Activated CD8-positive, alpha-beta memory T cell treated with anti-CD3 and anti-CD28 coated beads, Interleukin-2, amount 50 U/mL, for 48 hours (primary cell): ENCODE data around the gene PTPRM.

ENCODE experiments used
- DNase-seq: peaks from one replicate; pipeline ENCODE4 v3.0.0-alpha.2; 2020

The PTPRM gene

GRCh38 chr18:8081872-8082553 lies 514.9 kb downstream of the PTPRM start:
- no peak for DNase-seq

DNA sequence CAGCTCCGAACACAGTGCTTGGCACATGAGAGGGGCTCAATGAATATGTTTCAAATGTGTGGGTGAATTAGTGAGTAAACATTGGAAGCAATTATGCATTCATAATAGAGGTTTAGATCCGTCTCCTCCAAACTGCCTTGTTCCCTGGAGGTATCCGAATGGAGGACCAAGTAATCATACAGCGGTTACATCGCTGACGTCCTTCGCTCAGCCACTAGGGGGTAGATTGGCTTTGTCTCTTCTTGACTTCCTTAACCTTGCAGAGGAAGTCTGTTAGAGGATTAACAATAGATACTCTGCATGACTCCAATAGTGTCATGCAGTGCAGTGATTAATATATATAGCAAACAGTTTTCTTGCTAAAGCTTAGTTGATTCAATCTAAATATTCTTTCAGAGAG lies 517.0 kb downstream of the PTPRM start:
- DNase-seq: no peak

GRCh38 chr18:8088626-8089025 lies 521.5 kb downstream of the PTPRM start:
- DNase-seq: no peak

DNA sequence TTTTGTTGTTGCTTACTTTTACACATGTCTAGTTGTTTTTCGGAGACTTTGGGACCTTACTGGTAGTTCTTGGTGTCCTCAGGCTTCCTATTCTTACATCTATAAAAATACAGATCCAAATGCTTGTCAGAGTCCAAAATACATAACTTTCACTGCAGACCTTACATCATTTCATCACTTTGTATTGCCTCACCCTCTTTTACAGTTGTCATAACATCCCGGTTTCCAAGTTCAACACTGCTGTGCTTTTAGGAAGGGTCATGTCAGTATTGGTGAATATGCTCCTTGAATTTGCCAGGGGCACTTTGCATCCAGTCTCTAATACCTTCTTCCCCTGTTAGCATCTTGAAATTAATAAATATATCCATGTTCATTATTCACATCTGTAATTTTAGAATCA lies 523.9 kb downstream of the PTPRM start:
- DNase-seq: no peak

- no peak for DNase-seq
These were observed 528.9 kb downstream of the PTPRM start for GRCh38 chr18:8095947-8096570.

DNA sequence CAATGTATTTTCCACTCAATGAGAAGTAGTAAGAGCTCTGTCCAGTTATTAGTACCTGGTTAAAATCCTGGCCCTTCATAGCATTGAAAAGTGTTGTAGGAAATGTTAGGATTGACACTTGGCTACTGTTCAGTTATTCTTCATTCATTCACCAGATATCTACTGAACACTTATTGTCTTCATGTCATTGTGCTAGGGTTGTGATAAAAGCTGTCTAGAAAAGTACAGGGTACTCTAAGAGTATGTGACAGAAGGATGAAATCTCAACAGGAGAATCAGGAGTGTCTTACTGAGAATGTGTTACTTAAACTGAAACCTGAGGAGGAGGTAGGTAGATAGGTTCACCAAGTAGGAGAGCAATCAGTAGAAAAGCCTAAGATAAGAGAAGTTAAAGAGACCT lies 530.3 kb downstream of the PTPRM start:
- DNase-seq: no peak

- no peak for DNase-seq
These were observed 530.8 kb downstream of the PTPRM start for GRCh38 chr18:8097927-8098326.

GRCh38 chr18:8106603-8107002 lies 539.5 kb downstream of the PTPRM start:
- DNase-seq: no peak

- no peak for DNase-seq
These were observed 540.3 kb downstream of the PTPRM start for GRCh38 chr18:8107426-8107825.

GRCh38 chr18:8114480-8114879 lies 547.4 kb downstream of the PTPRM start:
- DNase-seq: no peak

DNA sequence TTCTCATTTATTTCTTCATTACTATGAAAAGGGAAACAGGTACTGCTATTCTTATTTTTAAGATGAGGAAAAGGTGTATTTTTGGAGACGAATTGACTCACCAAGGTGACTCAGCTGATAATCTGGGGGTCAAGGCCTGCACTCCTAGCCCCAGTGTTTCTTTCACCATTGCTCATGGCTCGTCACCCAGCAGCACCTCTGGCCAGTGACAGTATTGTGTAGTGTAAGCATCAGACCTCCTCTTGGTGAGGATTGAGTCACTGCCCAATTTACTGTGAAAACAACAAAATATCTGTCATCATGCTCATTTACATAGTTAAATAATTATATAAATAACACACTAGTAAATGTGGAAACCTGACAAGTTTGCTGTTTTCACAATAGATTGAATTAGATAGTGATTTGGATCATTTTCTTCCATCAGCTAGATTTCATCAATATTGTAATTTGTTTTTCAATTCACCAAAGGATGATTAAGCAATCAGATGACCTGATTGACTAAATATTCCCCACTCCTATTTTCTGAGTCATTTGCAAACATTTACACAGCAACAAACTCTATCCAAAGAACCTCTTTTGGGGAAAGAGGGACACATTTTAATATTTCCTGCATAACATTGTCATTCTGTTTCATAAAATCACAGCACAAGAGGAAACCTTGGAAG lies 549.4 kb downstream of the PTPRM start:
- DNase-seq: no peak

- no peak for DNase-seq
These were observed 549.9 kb downstream of the PTPRM start for GRCh38 chr18:8117006-8117371.

DNA sequence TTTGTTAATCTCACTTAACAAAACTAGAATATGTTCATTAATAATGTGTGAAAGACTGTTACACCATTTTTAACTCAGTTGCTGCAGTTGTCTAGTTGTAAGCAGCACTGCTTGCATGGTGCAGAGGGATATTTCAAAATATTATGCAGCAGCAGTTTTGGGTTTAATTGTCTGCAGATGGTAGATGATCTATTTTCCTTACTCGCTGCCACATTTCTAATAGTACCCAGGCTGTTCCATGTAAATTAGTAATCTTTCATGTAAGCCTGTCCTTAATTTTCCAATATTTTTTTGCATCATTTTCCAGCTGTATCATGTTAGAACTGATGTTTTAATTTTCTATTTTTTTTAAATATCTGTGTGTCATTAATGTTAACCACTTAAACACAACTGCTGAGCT lies 554.0 kb downstream of the PTPRM start:
- DNase-seq: no peak

- DNase-seq: no peak
These were observed 554.9 kb downstream of the PTPRM start for GRCh38 chr18:8121942-8122480.

- no peak for DNase-seq
These were observed 557.4 kb downstream of the PTPRM start for GRCh38 chr18:8124232-8125146.

GRCh38 chr18:8130096-8130495 lies 563.0 kb downstream of the PTPRM start:
- DNase-seq: no peak

DNA sequence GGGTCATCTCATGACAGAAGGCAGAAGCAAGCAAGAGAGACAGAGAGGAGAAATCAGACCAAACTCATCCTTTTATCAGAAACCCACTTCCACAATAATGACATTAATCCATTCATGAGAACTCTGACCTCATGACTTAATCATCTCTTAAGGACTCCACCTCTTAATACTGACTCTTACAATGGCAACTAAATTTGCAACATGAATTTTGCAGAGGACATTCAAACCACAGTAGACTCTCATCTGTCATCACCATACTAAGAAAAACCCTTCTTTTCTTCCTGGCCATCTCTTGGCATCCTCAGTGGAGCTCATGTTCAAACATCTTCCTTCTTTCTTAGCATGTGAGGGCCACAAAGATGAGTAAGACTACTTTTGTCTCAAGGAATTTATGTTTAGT lies 565.9 kb downstream of the PTPRM start:
- no peak for DNase-seq

GRCh38 chr18:8133888-8134287 lies 566.8 kb downstream of the PTPRM start:
- DNase-seq: no peak

DNA sequence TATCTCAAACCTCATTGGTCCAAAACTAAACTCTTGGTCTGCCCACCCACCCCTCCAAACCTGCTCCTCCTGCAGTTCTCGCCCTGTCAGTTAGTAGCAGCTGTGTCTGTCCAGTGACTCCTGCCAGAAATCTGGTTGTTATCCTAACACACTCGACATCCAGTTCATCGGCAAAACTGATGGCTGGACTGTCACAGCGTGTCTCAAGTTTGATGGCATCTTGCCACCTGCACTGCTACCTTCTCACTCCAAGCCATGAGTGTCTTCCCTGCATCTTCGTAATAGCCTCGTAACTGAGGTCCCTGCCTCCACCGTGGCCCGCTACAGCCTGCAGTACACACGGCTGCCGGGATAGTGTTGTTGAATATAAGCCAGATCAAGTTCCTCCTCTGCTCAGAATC lies 572.0 kb downstream of the PTPRM start:
- DNase-seq: no peak

DNA sequence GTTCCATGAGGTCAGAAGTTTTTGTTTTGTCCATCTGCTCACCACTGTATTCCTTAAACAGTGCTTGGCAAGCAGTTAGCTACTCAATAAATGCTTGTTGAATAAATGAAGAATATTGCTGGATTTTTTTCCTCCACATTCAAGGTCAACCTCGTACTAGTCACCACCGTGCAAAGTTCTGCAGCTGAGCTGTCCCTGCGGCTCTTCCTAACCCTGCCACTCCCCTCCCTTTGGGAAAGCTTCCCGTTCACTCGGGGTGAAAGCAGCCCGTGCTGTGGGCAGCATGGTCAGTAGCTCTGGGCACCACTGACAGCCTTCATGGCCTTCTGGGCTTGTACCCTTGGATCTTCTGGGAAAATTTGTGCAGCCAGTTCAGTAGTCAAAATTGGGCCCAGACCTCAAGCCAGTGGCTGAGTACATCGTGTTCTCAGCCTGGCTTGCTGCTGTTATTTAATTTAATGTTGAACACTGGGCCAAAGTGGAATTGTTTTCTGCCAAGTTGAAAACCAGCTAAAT lies 572.8 kb downstream of the PTPRM start:
- DNase-seq: no peak

GRCh38 chr18:8140841-8141501 lies 573.9 kb downstream of the PTPRM start:
- no peak for DNase-seq

GRCh38 chr18:8142131-8142711 lies 575.1 kb downstream of the PTPRM start:
- no peak for DNase-seq
